OCI-LY1 (cell line): ENCODE data around the gene NOTCH4.

ENCODE experiments used
- EZH2 ChIP-seq: fragments of 200-600 bp; sonication (generic), shearing (Covaris generic); IDR thresholded peaks from 2 replicates; pipeline ENCODE4 v1.8.0; 2017; ENCODE audit warnings: borderline replicate concordance, mixed run types, mild to moderate bottlenecking, antibody characterized with exemption, low read length, moderate library complexity, mixed read lengths
- TF ChIP-seq, protein P1 (sequence below): fragments of 200-600 bp; sonication (generic), shearing (Covaris generic); IDR thresholded peaks from 2 replicates; pipeline ENCODE4 v1.5.1; 2017; ENCODE audit warnings: mild to moderate bottlenecking, antibody characterized with exemption, low read length, moderate library complexity, mixed read lengths

DNA sequence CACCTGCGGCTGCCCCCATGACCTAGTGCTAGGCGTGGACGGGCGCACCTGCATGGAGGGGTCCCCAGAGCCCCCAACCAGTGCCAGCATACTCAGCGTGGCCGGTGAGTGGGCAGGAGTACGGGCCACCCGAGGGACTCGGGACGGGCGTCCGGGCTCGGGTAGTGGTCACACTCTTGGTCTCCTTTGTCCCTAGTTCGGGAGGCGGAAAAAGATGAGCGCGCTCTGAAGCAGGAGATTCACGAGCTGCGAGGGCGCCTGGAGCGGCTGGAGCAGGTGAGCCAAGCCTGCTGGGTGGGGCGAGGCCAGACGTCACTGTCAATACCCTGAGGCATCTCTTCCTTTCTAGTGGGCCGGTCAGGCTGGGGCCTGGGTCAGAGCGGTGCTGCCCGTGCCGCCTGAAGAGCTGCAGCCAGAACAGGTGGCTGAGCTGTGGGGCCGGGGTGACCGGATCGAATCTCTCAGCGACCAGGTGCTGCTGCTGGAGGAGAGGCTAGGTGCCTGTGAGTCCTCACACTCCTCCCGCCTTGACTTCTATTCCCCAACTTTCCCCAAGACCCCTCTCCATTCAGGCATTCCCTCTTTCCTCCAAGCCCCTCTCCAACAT lies 56.6 kb downstream of the NOTCH4 start:
- TF ChIP-seq, protein P1, sequence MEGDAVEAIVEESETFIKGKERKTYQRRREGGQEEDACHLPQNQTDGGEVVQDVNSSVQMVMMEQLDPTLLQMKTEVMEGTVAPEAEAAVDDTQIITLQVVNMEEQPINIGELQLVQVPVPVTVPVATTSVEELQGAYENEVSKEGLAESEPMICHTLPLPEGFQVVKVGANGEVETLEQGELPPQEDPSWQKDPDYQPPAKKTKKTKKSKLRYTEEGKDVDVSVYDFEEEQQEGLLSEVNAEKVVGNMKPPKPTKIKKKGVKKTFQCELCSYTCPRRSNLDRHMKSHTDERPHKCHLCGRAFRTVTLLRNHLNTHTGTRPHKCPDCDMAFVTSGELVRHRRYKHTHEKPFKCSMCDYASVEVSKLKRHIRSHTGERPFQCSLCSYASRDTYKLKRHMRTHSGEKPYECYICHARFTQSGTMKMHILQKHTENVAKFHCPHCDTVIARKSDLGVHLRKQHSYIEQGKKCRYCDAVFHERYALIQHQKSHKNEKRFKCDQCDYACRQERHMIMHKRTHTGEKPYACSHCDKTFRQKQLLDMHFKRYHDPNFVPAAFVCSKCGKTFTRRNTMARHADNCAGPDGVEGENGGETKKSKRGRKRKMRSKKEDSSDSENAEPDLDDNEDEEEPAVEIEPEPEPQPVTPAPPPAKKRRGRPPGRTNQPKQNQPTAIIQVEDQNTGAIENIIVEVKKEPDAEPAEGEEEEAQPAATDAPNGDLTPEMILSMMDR: no peak
- TF ChIP-seq EZH2: no peak
